Pulmonary artery endothelial cell (primary cell): ENCODE data around the gene PTPRN2. TPM values are rescaled to one million over a fixed set of nuclear protein-coding genes. Genes with fewer than 3 reads are reported as not detected.
"Not testable (repeated sequence)": the region's sequence is repeated elsewhere in the genome, so short reads cannot be mapped to it uniquely, and the experiment has no call there.

Experiments
- DNase-seq: peaks from one replicate; pipeline ENCODE4 v3.0.0-alpha.2; 2011; ENCODE audit warnings: low read depth, low spot score
- total RNA-seq: library from RNA; depleted of rRNA; stranded (reverse); fragments of >200 nt; gene quantifications from 2 replicates; pipeline ENCODE4 v1.2.3, GENCODE V29; 2014

The PTPRN2 gene
- total RNA-seq, 1 donor from 2014 or later = 0.53 TPM

DNA sequence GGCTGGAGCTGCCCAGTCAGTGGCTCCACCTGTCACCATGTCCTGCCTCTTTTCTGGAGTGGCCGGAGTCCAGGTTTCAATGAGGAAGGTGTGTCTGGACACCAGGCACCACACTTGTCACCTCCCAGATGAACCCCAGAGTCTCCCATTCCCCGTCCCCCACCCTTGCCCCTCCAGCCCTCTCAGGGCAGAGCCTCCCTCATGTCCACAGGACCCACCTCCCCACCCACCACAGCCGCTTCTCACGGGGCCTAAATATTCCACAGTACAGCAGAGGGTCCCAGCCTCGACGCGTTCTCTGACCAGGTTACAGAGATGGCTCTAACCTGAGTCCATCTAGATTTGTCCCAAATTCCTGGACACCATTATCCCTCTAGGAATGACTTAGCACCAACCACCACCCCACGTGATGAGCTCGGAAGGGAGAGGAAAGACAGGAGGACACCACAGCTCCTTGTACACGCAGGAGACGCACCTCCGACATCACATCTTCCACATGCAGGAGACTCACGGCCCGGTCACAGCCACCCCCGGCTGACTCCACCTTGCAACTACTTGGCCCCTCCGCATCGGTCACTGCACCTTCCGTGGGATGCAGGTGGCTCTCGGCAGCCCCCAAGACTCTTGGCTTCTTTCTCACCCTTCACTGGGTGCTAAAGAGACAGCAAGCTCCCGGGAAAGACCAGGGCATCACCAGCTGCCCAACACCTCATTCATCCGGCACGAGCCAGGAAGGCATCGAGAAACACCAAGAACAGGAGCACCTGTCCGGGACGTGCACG lies 690.7 kb downstream of the PTPRN2 start:
- no peak for DNase-seq

DNA sequence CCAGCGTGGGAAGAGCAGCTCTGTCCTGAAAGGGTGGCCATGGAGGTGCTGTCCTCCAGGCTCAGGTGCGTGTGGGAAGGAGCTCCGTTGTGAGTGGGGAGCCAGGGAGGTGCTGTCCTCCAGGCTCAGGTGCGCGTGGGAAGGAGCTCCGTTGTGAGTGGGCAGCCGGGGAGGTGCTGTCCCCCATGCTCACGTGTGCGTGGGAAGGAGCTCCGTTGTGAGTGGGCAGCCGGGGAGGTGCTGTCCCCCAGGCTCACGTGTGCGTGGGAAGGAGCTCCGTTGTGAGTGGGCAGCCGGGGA lies 691.3 kb downstream of the PTPRN2 start:
- not testable (repeated sequence) for DNase-seq

DNA sequence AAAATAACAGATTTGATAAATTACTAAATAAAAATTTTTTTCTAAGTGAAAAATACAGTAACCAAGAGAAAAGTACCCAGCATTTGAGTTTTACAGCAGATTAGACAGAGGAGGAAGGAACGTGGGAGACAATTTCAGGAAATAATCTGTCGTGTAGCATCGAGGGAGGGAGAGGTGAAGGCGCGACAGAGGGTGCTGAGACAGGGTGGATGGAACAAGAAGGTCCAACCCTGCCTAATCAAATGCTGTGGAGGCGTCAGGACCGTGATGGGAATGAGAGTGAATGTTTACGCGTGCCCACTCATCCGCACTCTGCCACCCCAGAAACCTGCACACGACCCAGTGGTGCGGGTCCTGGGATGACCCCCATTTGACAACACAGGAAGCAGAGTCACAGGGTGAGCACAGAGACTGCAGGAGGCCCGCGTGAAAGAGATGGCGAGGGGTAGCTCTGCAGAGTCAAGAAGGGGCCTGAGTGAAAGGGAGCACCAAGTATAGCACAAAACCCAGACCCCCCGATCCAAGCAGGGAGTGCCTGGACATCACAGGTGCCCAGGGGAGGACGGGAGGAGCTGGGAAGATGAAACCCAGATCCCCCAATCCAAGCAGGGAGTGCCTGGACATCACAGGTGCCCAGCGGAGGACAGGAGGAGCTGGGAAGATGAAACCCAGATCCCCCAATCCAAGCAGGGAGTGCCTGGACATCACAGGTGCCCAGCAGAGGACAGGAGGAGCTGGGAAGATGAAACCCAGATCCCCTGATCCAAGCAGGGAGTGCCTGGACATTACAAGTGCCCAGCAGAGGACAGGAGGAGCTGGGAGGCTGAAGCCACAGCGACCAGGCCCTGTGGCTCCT lies 691.9 kb downstream of the PTPRN2 start:
- no peak for DNase-seq

DNA sequence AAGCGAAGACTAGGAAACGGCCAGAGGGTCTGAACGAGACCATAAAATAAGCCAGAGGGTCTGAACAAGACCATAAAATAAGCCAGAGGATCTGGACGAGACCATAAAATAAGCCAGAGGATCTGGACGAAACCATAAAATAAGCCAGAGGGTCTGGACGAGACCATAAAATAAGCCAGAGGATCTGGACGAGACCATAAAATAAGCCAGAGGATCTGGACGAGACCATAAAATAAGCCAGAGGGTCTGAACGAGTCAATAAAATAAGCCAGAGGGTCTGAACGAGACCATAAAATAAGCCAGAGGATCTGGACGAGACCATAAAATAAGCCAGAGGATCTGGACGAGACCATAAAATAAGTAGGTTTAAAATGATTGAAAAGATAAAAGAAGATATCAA lies 692.5 kb downstream of the PTPRN2 start:
- not testable (repeated sequence) for DNase-seq

GRCh38 chr7:157893535-157894044 lies 694.0 kb downstream of the PTPRN2 start:
- no peak for DNase-seq

DNA sequence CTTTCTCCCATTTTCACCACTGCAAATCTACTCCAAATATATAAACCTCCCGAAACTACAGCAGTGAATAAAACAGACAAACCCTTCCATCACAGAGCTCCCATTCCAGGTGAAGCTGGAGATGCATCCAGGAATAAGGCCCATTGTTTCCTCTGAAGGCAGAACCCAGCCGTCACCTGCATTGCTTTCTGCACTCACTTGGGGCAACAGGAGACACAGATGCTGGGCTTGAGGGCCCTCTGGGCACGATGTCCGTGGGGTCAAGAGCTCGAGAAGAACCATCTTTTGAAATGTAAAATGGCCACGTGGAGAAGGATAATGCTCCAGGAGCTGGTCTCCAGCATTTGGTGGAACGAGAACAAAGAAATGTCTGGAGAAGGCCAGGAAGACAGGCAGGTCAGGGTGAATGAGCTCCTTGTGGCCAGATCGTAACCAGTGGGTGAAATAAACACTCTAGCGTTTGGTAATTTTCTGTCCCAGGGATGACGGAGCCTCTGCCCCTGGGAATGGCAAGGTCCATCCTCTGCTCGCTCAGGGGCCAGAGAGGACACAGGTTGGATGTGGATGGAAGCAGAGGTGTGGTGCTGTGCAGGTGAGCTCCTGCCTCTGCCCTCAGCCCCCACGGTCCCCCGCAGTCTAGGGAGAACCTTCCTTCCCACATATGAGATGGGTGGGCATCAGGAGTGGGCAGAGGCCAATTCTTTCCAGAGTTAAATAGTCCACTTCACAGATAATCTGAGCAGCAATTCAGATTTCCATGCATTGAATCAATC lies 694.7 kb downstream of the PTPRN2 start:
- no peak for DNase-seq

DNA sequence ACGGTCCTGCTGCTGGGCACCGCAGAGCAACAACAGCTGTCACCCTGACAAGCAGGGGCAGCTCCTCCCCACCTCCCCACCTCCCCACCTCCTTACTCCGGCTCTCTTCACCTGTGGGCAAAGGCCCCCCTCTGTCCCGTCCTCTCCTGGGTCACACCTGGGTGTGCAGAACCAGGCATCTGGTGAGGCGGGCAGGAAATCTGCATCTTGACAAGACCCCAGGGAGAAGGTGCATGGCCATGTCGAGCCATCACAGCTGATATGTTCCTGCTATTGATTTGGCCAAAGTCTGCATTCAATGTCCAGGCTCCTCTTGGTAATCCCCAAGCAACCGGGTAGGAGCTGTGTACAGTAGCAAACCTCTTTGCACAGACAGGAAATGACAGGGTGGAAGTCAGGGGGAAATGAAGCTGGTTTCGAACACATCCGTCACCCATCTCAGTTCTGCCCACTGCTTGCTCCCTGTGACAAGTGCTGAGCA lies 696.7 kb downstream of the PTPRN2 start:
- no peak for DNase-seq

DNA sequence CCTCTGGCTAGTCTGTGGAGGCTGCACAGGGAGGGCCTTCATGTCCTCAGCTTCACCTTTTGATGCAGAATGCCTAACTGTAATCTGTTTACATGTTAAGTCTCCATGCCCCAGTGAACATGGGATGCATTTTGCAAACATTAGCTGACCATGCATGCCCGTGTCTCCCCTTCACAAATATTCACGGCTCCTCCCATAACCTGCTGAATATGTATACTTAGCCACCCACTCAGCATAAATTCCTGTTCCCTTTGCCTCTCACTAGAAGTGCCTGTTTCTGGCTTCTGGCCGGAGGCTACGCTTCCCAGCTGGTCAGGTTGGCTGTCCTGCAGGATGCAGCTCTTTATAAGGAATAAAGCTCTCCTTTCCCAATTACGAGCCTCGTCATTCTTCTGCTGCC lies 698.1 kb downstream of the PTPRN2 start:
- no peak for DNase-seq

DNA sequence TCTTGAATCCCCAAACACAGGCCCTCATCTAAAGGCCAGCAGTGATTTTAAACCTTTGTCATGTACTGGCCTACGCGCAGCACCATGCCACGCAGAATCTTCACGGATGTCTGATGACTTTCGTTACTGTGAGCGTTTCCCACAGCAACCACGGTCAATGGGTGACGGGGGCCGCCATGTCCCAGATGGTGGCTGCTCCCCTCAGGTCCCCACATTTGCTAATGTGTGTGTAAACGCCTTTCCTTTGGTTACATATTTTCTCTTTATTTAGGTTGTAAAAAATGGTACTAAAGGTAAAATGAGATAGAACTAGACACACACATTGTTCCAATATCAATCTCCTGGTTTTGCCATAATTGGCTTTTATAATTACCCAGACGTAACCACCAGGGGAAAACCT lies 699.0 kb downstream of the PTPRN2 start:
- no peak for DNase-seq

DNA sequence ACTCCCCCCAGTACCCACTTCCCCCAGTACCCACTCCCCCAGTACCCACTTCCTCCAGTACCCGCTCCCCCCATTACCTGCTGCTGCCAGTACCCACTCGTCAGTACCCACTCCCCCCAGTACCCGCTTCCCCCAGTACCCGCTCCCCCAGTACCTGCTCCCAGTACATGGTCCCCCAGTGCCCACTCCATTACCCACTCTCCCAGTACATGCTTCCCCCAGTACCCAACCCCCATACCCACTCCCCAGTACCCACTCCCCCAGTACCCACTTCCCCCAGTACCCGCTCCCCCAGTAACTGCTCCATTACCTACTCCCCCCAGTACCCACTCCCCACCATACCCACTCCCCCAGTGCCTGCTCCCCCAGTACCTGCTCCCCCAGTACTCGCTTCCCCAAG lies 700.2 kb downstream of the PTPRN2 start:
- no peak for DNase-seq

- DNase-seq = no peak
Measured at GRCh38 chr7:157886711-157887110, 700.9 kb downstream of the PTPRN2 start.

- DNase-seq = no peak
Measured at GRCh38 chr7:157886266-157886665, 701.4 kb downstream of the PTPRN2 start.

DNA sequence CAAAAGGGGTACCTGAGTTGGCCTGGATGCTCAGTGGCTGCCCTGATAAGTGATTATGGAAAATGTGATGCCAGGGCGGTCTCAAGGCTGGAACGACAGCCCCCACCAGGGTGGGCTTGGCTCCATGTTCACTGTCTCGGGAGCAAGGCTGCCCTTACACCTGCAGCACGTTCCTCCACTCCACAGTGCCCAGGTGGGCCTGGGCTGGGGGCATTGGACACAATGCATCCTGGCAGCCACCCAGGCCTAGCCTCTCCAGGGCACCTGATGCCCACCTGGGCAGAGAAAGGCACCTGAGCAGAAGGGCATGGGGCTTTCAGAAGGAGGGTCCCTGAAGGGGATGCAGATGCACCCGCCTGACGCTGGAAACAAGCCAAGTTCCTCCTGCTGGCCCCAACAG lies 702.5 kb downstream of the PTPRN2 start:
- no peak for DNase-seq

- DNase-seq = no peak
Measured at GRCh38 chr7:157884461-157885062, 703.1 kb downstream of the PTPRN2 start.

DNA sequence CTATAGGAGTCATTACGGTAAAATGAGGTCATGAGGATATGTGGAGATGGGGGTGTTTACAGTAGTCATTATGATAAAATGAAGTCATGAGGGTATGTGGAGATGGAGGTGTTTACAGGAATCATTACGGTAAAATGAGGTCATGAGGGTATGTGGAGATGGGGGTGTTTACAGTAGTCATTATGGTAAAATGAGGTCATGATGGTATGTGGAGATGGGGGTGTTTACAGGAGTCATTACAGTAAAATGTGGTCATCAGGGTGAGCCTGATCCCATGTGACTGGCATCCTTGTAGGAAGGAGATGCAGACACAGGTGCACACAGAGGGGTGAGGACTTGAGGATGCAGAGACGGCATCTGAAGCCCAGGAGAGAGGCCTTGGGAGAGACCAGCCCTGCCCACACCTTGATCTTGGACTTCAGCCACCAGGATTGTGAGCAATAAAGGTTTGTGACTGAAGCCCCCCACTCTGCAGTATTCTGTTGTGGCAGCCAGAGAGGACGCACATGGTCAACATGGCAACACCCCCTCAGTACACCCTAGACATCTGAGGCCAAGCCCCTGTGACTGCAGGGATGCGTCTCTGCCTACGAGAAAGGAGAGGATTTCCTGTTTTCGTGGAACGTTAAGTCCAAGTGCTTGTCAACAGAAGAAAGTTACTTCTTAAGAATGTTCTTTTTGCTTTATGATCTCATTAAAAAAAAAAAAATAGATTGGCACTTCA lies 706.4 kb downstream of the PTPRN2 start:
- no peak for DNase-seq

- DNase-seq = no peak
Measured at GRCh38 chr7:157879391-157879790, 708.2 kb downstream of the PTPRN2 start.

GRCh38 chr7:157877298-157878090 lies 710.1 kb downstream of the PTPRN2 start:
- no peak for DNase-seq

- no peak for DNase-seq
Measured at GRCh38 chr7:157876469-157877285, 710.9 kb downstream of the PTPRN2 start.
